Osteocyte (in vitro differentiated cells): Measurements from ENCODE around the gene CCDC13. TPM values are rescaled to one million over a fixed set of nuclear protein-coding genes. Genes with fewer than 3 reads are reported as not detected.

Source experiments
- DNase-seq: peaks from one replicate; pipeline ENCODE4 v3.0.0; 2021; ENCODE audit warnings: mixed read lengths; ENCODE audit not compliant: unreplicated experiment; ENCODE audit errors: extremely low spot score
- H3K27ac Mint-ChIP-seq: one replicate; pipeline ENCODE4 v1.8.0; 2021; ENCODE audit warnings: mild to moderate bottlenecking, mixed read lengths; ENCODE audit not compliant: unreplicated experiment
- H3K27me3 Mint-ChIP-seq: one replicate; pipeline ENCODE4 v1.8.0; 2021; ENCODE audit warnings: mixed read lengths; ENCODE audit not compliant: unreplicated experiment
- H3K36me3 Mint-ChIP-seq: one replicate; pipeline ENCODE4 v1.8.0; 2021; ENCODE audit warnings: mixed read lengths; ENCODE audit not compliant: unreplicated experiment
- H3K4me1 Mint-ChIP-seq: one replicate; pipeline ENCODE4 v1.8.0; 2021; ENCODE audit warnings: mixed read lengths; ENCODE audit not compliant: unreplicated experiment
- H3K4me3 Mint-ChIP-seq: one replicate; pipeline ENCODE4 v1.8.0; 2021; ENCODE audit warnings: mild to moderate bottlenecking, moderate library complexity, mixed read lengths; ENCODE audit not compliant: unreplicated experiment
- H3K9me3 Mint-ChIP-seq: one replicate; pipeline ENCODE4 v1.8.0; 2021; ENCODE audit warnings: mixed read lengths; ENCODE audit not compliant: unreplicated experiment
- CTCF ChIP-seq: fragments of 200-600 bp; sonication (generic); IDR thresholded peaks from 2 replicates; pipeline ENCODE4 v1.5.0; 2021; ENCODE audit warnings: antibody characterized with exemption, mild to moderate bottlenecking, moderate library complexity
- total RNA-seq: library from RNA; stranded (reverse); gene quantifications from 2 replicates; pipeline ENCODE4 v1.2.1, GENCODE V29; 2021

The CCDC13 gene
- total RNA-seq, 1 donor from 2014 or later: 0.30 TPM

- peak; percentile 80 for TF ChIP-seq CTCF
- Mint-ChIP-seq H3K36me3 (peaks cover 20% of the 10 kb centered on the region), H3K4me1 (no peaks in the 10 kb centered on the region), H3K4me3 (no peak overlapping the region), H3K27ac (no peak overlapping the region), H3K27me3 (no peaks in the 10 kb centered on the region), H3K9me3 (no peaks in the 10 kb centered on the region)
- no peak for DNase-seq
Observed at GRCh38 chr3:42780892-42781700, 8.0 kb upstream of the CCDC13 start.

GRCh38 chr3:42780398-42780797 lies 7.3 kb upstream of the CCDC13 start:
- Mint-ChIP-seq H3K9me3 (no peaks in the 10 kb centered on the region), H3K4me3 (no peak overlapping the region), H3K27ac (no peak overlapping the region), H3K36me3 (peaks cover 13% of the 10 kb centered on the region), H3K4me1 (no peaks in the 10 kb centered on the region), H3K27me3 (no peaks in the 10 kb centered on the region)
- TF ChIP-seq CTCF: no peak
- no peak for DNase-seq

- Mint-ChIP-seq H3K9me3 (no peaks in the 10 kb centered on the region), H3K36me3 (peaks cover 12% of the 10 kb centered on the region), H3K4me1 (peaks cover 4% of the 10 kb centered on the region), H3K27ac (no peak overlapping the region), H3K4me3 (no peak overlapping the region), H3K27me3 (no peaks in the 10 kb centered on the region)
- no peak for DNase-seq
- TF ChIP-seq CTCF: no peak
Observed at GRCh38 chr3:42778644-42779043, 5.6 kb upstream of the CCDC13 start.

GRCh38 chr3:42773409-42773751 lies 327 bp upstream of the CCDC13 start:
- no peaks in the 10 kb centered on the region for H3K9me3 Mint-ChIP-seq
- DNase-seq: no peak
- H3K4me3 Mint-ChIP-seq: peak overlapping the region; percentile 84
- peak overlapping the region; percentile 66 for H3K27ac Mint-ChIP-seq
- H3K4me1 Mint-ChIP-seq: peaks cover 11% of the 10 kb centered on the region
- H3K36me3 Mint-ChIP-seq: peaks cover under 1% of the 10 kb centered on the region
- H3K27me3 Mint-ChIP-seq: no peaks in the 10 kb centered on the region
- no peak for TF ChIP-seq CTCF

GRCh38 chr3:42771271-42771670 lies 1.8 kb downstream of the CCDC13 start:
- H3K9me3 Mint-ChIP-seq: no peaks in the 10 kb centered on the region
- H3K27ac Mint-ChIP-seq: no peak overlapping the region
- H3K4me1 Mint-ChIP-seq: peaks cover 11% of the 10 kb centered on the region
- no peak for TF ChIP-seq CTCF
- H3K27me3 Mint-ChIP-seq: peaks cover 9% of the 10 kb centered on the region
- no peaks in the 10 kb centered on the region for H3K36me3 Mint-ChIP-seq
- no peak overlapping the region for H3K4me3 Mint-ChIP-seq
- DNase-seq: no peak
